Esophagus squamous epithelium (tissue), 4 donors: ENCODE results near the gene CASP1.

ENCODE experiments used
- POLR2A ChIP-seq, 4 donors: fragments of 450-650 bp; IDR thresholded peaks; one replicate each; pipeline ENCODE4 v1.6.1; 2017; ENCODE audit warnings: antibody characterized with exemption in 4 of 4, mild to moderate bottlenecking in 4 of 4, moderate library complexity in 3 of 4
- TF ChIP-seq, protein P1 (sequence below), 6 experiments: fragments of 450-650 bp in 4 of 6; fragments of 200-600 bp in 2 of 6; sonication (generic) in 2 of 6; IDR thresholded peaks; one replicate each; pipeline ENCODE4 v1.5.1; 2016 to 2019; ENCODE audit warnings: antibody characterized with exemption in 6 of 6, mild to moderate bottlenecking in 4 of 6, moderate library complexity in 4 of 6

GRCh38 chr11:105042178-105042577 lies 7.2 kb upstream of the CASP1 start:
- TF ChIP-seq, protein P1, sequence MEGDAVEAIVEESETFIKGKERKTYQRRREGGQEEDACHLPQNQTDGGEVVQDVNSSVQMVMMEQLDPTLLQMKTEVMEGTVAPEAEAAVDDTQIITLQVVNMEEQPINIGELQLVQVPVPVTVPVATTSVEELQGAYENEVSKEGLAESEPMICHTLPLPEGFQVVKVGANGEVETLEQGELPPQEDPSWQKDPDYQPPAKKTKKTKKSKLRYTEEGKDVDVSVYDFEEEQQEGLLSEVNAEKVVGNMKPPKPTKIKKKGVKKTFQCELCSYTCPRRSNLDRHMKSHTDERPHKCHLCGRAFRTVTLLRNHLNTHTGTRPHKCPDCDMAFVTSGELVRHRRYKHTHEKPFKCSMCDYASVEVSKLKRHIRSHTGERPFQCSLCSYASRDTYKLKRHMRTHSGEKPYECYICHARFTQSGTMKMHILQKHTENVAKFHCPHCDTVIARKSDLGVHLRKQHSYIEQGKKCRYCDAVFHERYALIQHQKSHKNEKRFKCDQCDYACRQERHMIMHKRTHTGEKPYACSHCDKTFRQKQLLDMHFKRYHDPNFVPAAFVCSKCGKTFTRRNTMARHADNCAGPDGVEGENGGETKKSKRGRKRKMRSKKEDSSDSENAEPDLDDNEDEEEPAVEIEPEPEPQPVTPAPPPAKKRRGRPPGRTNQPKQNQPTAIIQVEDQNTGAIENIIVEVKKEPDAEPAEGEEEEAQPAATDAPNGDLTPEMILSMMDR (IDR thresholded peaks at IDR 0.05), result no peak
- TF ChIP-seq POLR2A (IDR thresholded peaks at IDR 0.05), result no peak
